ENCODE results near the gene SST.
A peak's percentile ranks its signal among the peaks of the same experiment; 100 is the strongest.

SST gene

GRCh38 chr3:187669675-187670504 lies at the start of gene SST:
Gene SST, minus strand, starts transcription at chr3:187670394. Its CDS starts 103 bp downstream, at chr3:187670291.
- no peak for DNase-seq (ENCODE audit: low read depth)

- DNase-seq (ENCODE audit: low read depth): no peak
These were observed 49.6 kb upstream of the SST start for GRCh38 chr3:187719628-187720336.

GRCh38 chr3:187718802-187719201 lies 48.6 kb upstream of the SST start:
- no peak for DNase-seq (ENCODE audit: low read depth)

- DNase-seq (ENCODE audit: low read depth): peak; percentile 36
These were observed 47.4 kb upstream of the SST start for GRCh38 chr3:187717572-187717971.

GRCh38 chr3:187714404-187714979 lies 44.3 kb upstream of the SST start:
- DNase-seq (ENCODE audit: low read depth): no peak

- DNase-seq (ENCODE audit: low read depth): no peak
These were observed 43.3 kb upstream of the SST start for GRCh38 chr3:187713504-187713903.

- no peak for DNase-seq (ENCODE audit: low read depth)
These were observed 39.0 kb upstream of the SST start for GRCh38 chr3:187709155-187709554.

GRCh38 chr3:187708696-187709095 lies 38.5 kb upstream of the SST start:
- no peak for DNase-seq (ENCODE audit: low read depth)

- DNase-seq (ENCODE audit: low read depth): no peak
These were observed 36.8 kb upstream of the SST start for GRCh38 chr3:187706971-187707370.

GRCh38 chr3:187705164-187705563 lies 35.0 kb upstream of the SST start:
- DNase-seq (ENCODE audit: low read depth): no peak

GRCh38 chr3:187702507-187703033 lies 32.4 kb upstream of the SST start, which contains the start of gene RTP2:
Gene RTP2, minus strand, starts transcription at chr3:187702557. Its CDS starts 429 bp downstream, at chr3:187702128.
- DNase-seq (ENCODE audit: low read depth): no peak

GRCh38 chr3:187700249-187700648 lies 30.1 kb upstream of the SST start:
- no peak for DNase-seq (ENCODE audit: low read depth)

GRCh38 chr3:187698499-187699399 lies 28.6 kb upstream of the SST start:
- no peak for DNase-seq (ENCODE audit: low read depth)

- no peak for DNase-seq (ENCODE audit: low read depth)
These were observed 25.8 kb upstream of the SST start for GRCh38 chr3:187696021-187696420.

GRCh38 chr3:187695449-187695848 lies 25.3 kb upstream of the SST start:
- no peak for DNase-seq (ENCODE audit: low read depth)

GRCh38 chr3:187694801-187695200 lies 24.6 kb upstream of the SST start:
- no peak for DNase-seq (ENCODE audit: low read depth)

- no peak for DNase-seq (ENCODE audit: low read depth)
These were observed 23.2 kb upstream of the SST start for GRCh38 chr3:187693431-187693830.

GRCh38 chr3:187689984-187690383 lies 19.8 kb upstream of the SST start:
- DNase-seq (ENCODE audit: low read depth): no peak

GRCh38 chr3:187686621-187687273 lies 16.6 kb upstream of the SST start:
- no peak for DNase-seq (ENCODE audit: low read depth)

- no peak for DNase-seq (ENCODE audit: low read depth)
These were observed 15.8 kb upstream of the SST start for GRCh38 chr3:187685948-187686347.

GRCh38 chr3:187684880-187685279 lies 14.7 kb upstream of the SST start:
- DNase-seq (ENCODE audit: low read depth): no peak
